Adrenal gland (tissue), 5 donors: ENCODE data around the gene TMEM238L.

Source experiments
- CTCF ChIP-seq, 6 experiments: fragments of 450-650 bp in 4 of 6; fragments of 200-600 bp in 2 of 6; sonication (generic) in 1 of 6; IDR thresholded peaks; 1 replicate in 5 of 6; 2 replicates in 1 of 6; pipeline versions ENCODE4 v1.5.1 to v1.8.0; 2016 to 2021; ENCODE audit warnings: antibody characterized with exemption in 6 of 6, mild to moderate bottlenecking in 2 of 6, moderate library complexity in 1 of 6
- POLR2A ChIP-seq, 2 donors: fragments of 450-650 bp; IDR thresholded peaks; one replicate each; pipeline ENCODE4 v1.6.1; 2017; ENCODE audit warnings: antibody characterized with exemption in 2 of 2, mild to moderate bottlenecking in 2 of 2, moderate library complexity in 1 of 2
- donor health status: DM: no; HTN: no; CAD: no.

GRCh38 chr17:10803350-10803749 lies 549 bp downstream of the TMEM238L start:
- TF ChIP-seq CTCF (IDR thresholded peaks at IDR 0.05) (no peak), POLR2A (IDR thresholded peaks at IDR 0.05) (no peak)
